ENCODE results near the gene MTHFR.

MTHFR gene

GRCh38 chr1:11794446-11795237, 11.1 kb downstream of the MTHFR start:
- no peak overlapping the region for H3K9ac ChIP-seq (ENCODE audit: low read depth, low read length)
- H3K4me1 ChIP-seq (ENCODE audit: control insufficient read depth, insufficient read depth, low read length): no peaks in the 10 kb centered on the region
- H3K27ac ChIP-seq (ENCODE audit: low read depth, low read length): no peak overlapping the region
- no peaks in the 10 kb centered on the region for H3K9me3 ChIP-seq (ENCODE audit: control insufficient read depth, insufficient read depth, low read length)
- peaks cover 62% of the 10 kb centered on the region for H3K36me3 ChIP-seq (ENCODE audit: control insufficient read depth, insufficient read depth, low read length)
- no peak overlapping the region for H3K4me3 ChIP-seq (ENCODE audit: low read depth, low read length)
- H3K27me3 ChIP-seq (ENCODE audit: control insufficient read depth, insufficient read depth, low read length): no peaks in the 10 kb centered on the region

GRCh38 chr1:11793819-11794218, 11.9 kb downstream of the MTHFR start:
- no peaks in the 10 kb centered on the region for H3K4me1 ChIP-seq (ENCODE audit: control insufficient read depth, insufficient read depth, low read length)
- no peaks in the 10 kb centered on the region for H3K9me3 ChIP-seq (ENCODE audit: control insufficient read depth, insufficient read depth, low read length)
- H3K27ac ChIP-seq (ENCODE audit: low read depth, low read length): no peak overlapping the region
- peaks cover 64% of the 10 kb centered on the region for H3K36me3 ChIP-seq (ENCODE audit: control insufficient read depth, insufficient read depth, low read length)
- H3K9ac ChIP-seq (ENCODE audit: low read depth, low read length): no peak overlapping the region
- no peak overlapping the region for H3K4me3 ChIP-seq (ENCODE audit: low read depth, low read length)
- no peaks in the 10 kb centered on the region for H3K27me3 ChIP-seq (ENCODE audit: control insufficient read depth, insufficient read depth, low read length)

GRCh38 chr1:11792106-11792505, 13.7 kb downstream of the MTHFR start:
- no peaks in the 10 kb centered on the region for H3K9me3 ChIP-seq (ENCODE audit: control insufficient read depth, insufficient read depth, low read length)
- peaks cover 59% of the 10 kb centered on the region for H3K36me3 ChIP-seq (ENCODE audit: control insufficient read depth, insufficient read depth, low read length)
- H3K4me3 ChIP-seq (ENCODE audit: low read depth, low read length): no peak overlapping the region
- H3K27ac ChIP-seq (ENCODE audit: low read depth, low read length): no peak overlapping the region
- H3K27me3 ChIP-seq (ENCODE audit: control insufficient read depth, insufficient read depth, low read length): no peaks in the 10 kb centered on the region
- H3K4me1 ChIP-seq (ENCODE audit: control insufficient read depth, insufficient read depth, low read length): peaks cover 12% of the 10 kb centered on the region
- H3K9ac ChIP-seq (ENCODE audit: low read depth, low read length): no peak overlapping the region

GRCh38 chr1:11790880-11791715, 14.7 kb downstream of the MTHFR start:
- Histone ChIP-seq H3K27me3 (ENCODE audit: control insufficient read depth, insufficient read depth, low read length) (no peaks in the 10 kb centered on the region), H3K4me1 (ENCODE audit: control insufficient read depth, insufficient read depth, low read length) (peaks cover 23% of the 10 kb centered on the region), H3K27ac (ENCODE audit: low read depth, low read length) (no peak overlapping the region), H3K4me3 (ENCODE audit: low read depth, low read length) (no peak overlapping the region), H3K36me3 (ENCODE audit: control insufficient read depth, insufficient read depth, low read length) (peaks cover 55% of the 10 kb centered on the region), H3K9ac (ENCODE audit: low read depth, low read length) (no peak overlapping the region), H3K9me3 (ENCODE audit: control insufficient read depth, insufficient read depth, low read length) (no peaks in the 10 kb centered on the region)

GRCh38 chr1:11790101-11790879, 15.5 kb downstream of the MTHFR start:
- H3K4me3 ChIP-seq (ENCODE audit: low read depth, low read length): no peak overlapping the region
- peaks cover 26% of the 10 kb centered on the region for H3K4me1 ChIP-seq (ENCODE audit: control insufficient read depth, insufficient read depth, low read length)
- no peaks in the 10 kb centered on the region for H3K27me3 ChIP-seq (ENCODE audit: control insufficient read depth, insufficient read depth, low read length)
- peaks cover 46% of the 10 kb centered on the region for H3K36me3 ChIP-seq (ENCODE audit: control insufficient read depth, insufficient read depth, low read length)
- H3K9ac ChIP-seq (ENCODE audit: low read depth, low read length): no peak overlapping the region
- H3K27ac ChIP-seq (ENCODE audit: low read depth, low read length): no peak overlapping the region
- no peaks in the 10 kb centered on the region for H3K9me3 ChIP-seq (ENCODE audit: control insufficient read depth, insufficient read depth, low read length)

- H3K4me1 ChIP-seq (ENCODE audit: control insufficient read depth, insufficient read depth, low read length): peaks cover 33% of the 10 kb centered on the region
- H3K9ac ChIP-seq (ENCODE audit: low read depth, low read length): no peak overlapping the region
- no peak overlapping the region for H3K27ac ChIP-seq (ENCODE audit: low read depth, low read length)
Measured at GRCh38 chr1:11789126-11790067, 16.4 kb downstream of the MTHFR start.

GRCh38 chr1:11788549-11789053, 17.2 kb downstream of the MTHFR start:
- H3K36me3 ChIP-seq (ENCODE audit: control insufficient read depth, insufficient read depth, low read length): peaks cover 30% of the 10 kb centered on the region; the same call in 1 of the 2 replicates
- H3K4me3 ChIP-seq (ENCODE audit: low read depth, low read length): no peak overlapping the region
- H3K9me3 ChIP-seq (ENCODE audit: control insufficient read depth, insufficient read depth, low read length): no peaks in the 10 kb centered on the region
- no peak overlapping the region for H3K9ac ChIP-seq (ENCODE audit: low read depth, low read length)
- H3K27ac ChIP-seq (ENCODE audit: low read depth, low read length): no peak overlapping the region
- H3K4me1 ChIP-seq (ENCODE audit: control insufficient read depth, insufficient read depth, low read length): peaks cover 35% of the 10 kb centered on the region
- H3K27me3 ChIP-seq (ENCODE audit: control insufficient read depth, insufficient read depth, low read length): no peaks in the 10 kb centered on the region

More at GRCh38 chr1:11789126-11790067, 16.4 kb downstream of the MTHFR start:
- Histone ChIP-seq H3K4me3 (ENCODE audit: low read depth, low read length) (no peak overlapping the region), H3K9me3 (ENCODE audit: control insufficient read depth, insufficient read depth, low read length) (no peaks in the 10 kb centered on the region), H3K27me3 (ENCODE audit: control insufficient read depth, insufficient read depth, low read length) (no peaks in the 10 kb centered on the region), H3K36me3 (ENCODE audit: control insufficient read depth, insufficient read depth, low read length) (peaks cover 38% of the 10 kb centered on the region)

GRCh38 chr1:11787804-11788436, 17.8 kb downstream of the MTHFR start:
- Histone ChIP-seq H3K4me3 (ENCODE audit: low read depth, low read length) (no peak overlapping the region), H3K27me3 (ENCODE audit: control insufficient read depth, insufficient read depth, low read length) (no peaks in the 10 kb centered on the region), H3K4me1 (ENCODE audit: control insufficient read depth, insufficient read depth, low read length) (peaks cover 35% of the 10 kb centered on the region), H3K27ac (ENCODE audit: low read depth, low read length) (peak overlapping the region; percentile 88), H3K9ac (ENCODE audit: low read depth, low read length) (no peak overlapping the region), H3K36me3 (ENCODE audit: control insufficient read depth, insufficient read depth, low read length) (peaks cover 27% of the 10 kb centered on the region; the same call in 1 of the 2 replicates), H3K9me3 (ENCODE audit: control insufficient read depth, insufficient read depth, low read length) (no peaks in the 10 kb centered on the region)

- H3K9ac ChIP-seq (ENCODE audit: low read depth, low read length): peak overlapping the region; percentile 25; the same call in 1 of the 2 replicates
Measured at GRCh38 chr1:11787251-11787803, 18.4 kb downstream of the MTHFR start.

More at GRCh38 chr1:11787251-11787803, 18.4 kb downstream of the MTHFR start:
- H3K36me3 ChIP-seq (ENCODE audit: control insufficient read depth, insufficient read depth, low read length): peaks cover 27% of the 10 kb centered on the region; the same call in 1 of the 2 replicates
- peaks cover 35% of the 10 kb centered on the region for H3K4me1 ChIP-seq (ENCODE audit: control insufficient read depth, insufficient read depth, low read length)
- H3K27me3 ChIP-seq (ENCODE audit: control insufficient read depth, insufficient read depth, low read length): no peaks in the 10 kb centered on the region
- H3K27ac ChIP-seq (ENCODE audit: low read depth, low read length): peak overlapping the region; percentile 88
- no peaks in the 10 kb centered on the region for H3K9me3 ChIP-seq (ENCODE audit: control insufficient read depth, insufficient read depth, low read length)
- H3K4me3 ChIP-seq (ENCODE audit: low read depth, low read length): peak overlapping the region; percentile 29; the same call in 1 of the 2 replicates

Data from HUES48 (cell line).